Vagina (tissue), 2 donors: ENCODE measurements around the gene DRP2. TPM values are rescaled to one million over a fixed set of nuclear protein-coding genes. Genes with fewer than 3 reads are reported as not detected.

Experiments used
- DNase-seq, 2 donors: peaks; one replicate each; pipeline ENCODE4 v3.0.0-alpha.2; 2017; ENCODE audit errors: extremely low spot score in 2 of 2
- H3K27ac ChIP-seq: fragments of 200-600 bp; sonication (generic); one replicate; pipeline ENCODE4 v1.5.1; 2019
- H3K27me3 ChIP-seq: fragments of 200-600 bp; sonication (generic); one replicate; pipeline ENCODE4 v1.5.1; 2019
- H3K36me3 ChIP-seq, 2 donors: fragments of 200-600 bp; sonication (generic); one replicate each; pipeline ENCODE4 v1.5.1; 2017 to 2019
- H3K4me1 ChIP-seq: fragments of 200-600 bp; sonication (generic); one replicate; pipeline ENCODE4 v1.5.1; 2019
- H3K4me3 ChIP-seq, 2 donors: fragments of 200-600 bp; sonication (generic); 1 replicate in 1 of 2; 2 replicates in 1 of 2; pipeline ENCODE4 v1.5.1; 2016 to 2019
- H3K9me3 ChIP-seq: fragments of 200-600 bp; sonication (generic); one replicate; pipeline ENCODE4 v1.5.1; 2019
- POLR2A ChIP-seq, 2 donors: fragments of 450-650 bp; IDR thresholded peaks; one replicate each; pipeline ENCODE4 v1.6.1; 2017; ENCODE audit warnings: antibody characterized with exemption in 2 of 2, mild to moderate bottlenecking in 2 of 2, moderate library complexity in 2 of 2
- POLR2AphosphoS5 ChIP-seq, 2 donors: sonication (generic); formaldehyde crosslinking; IDR thresholded peaks; one replicate each; pipeline ENCODE4 v1.9.0; 2017; ENCODE audit warnings: antibody characterized with exemption in 2 of 2, mild to moderate bottlenecking in 2 of 2, low read depth in 1 of 2; ENCODE audit not compliant: insufficient read depth in 1 of 2
- intact Hi-C: fragments of 100-400 bp; cut with DNase I; formaldehyde crosslinking; loops from one replicate; pipeline ENCODE4 v1.15.1; 2023
- total RNA-seq: library from RNA; depleted of rRNA; stranded (reverse); fragments of >200 nt; gene quantifications from one replicate; pipeline ENCODE4 v1.2.3, GENCODE V29; 2016
- TF ChIP-seq, protein P1 (sequence below), 3 experiments: fragments of 450-650 bp in 2 of 3; fragments of 200-600 bp in 1 of 3; sonication (generic) in 1 of 3; IDR thresholded peaks; one replicate each; pipeline ENCODE4 v1.5.1; 2017 to 2019; ENCODE audit warnings: antibody characterized with exemption in 3 of 3, mild to moderate bottlenecking in 2 of 3, moderate library complexity in 2 of 3

DRP2 gene
- total RNA-seq, 1 donor from 2014 or later, result 1.5 TPM

DNA sequence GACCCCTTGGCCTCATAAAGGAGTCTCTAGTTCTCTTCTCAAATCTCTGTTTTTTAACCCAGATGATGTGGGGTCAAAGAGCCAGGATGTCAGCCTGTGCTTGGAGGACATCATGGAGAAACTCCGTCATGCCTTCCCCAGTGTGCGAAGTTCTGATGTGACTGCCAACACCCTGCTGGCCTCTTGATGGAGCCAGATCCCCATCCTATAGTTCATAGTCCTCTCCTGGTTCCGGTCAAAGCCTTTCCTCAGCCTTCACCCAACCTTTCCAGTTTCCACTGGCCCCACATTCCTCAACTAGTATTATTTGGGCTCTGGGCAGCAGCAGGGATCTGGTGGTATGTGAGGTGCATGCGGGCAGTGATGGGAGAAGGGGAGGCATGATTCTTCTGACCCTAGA, 40.8 kb downstream of the DRP2 start:
- H3K4me3 ChIP-seq, result no peak overlapping the region
- no peaks in the 10 kb centered on the region for H3K9me3 ChIP-seq
- H3K27me3 ChIP-seq, result no peaks in the 10 kb centered on the region
- TF ChIP-seq POLR2A (IDR thresholded peaks at IDR 0.05) (no peak), POLR2AphosphoS5 (IDR thresholded peaks at IDR 0.05; ENCODE audit: insufficient read depth in 1 of 2, low read depth in 1 of 2) (no peak)
- TF ChIP-seq, protein P1, sequence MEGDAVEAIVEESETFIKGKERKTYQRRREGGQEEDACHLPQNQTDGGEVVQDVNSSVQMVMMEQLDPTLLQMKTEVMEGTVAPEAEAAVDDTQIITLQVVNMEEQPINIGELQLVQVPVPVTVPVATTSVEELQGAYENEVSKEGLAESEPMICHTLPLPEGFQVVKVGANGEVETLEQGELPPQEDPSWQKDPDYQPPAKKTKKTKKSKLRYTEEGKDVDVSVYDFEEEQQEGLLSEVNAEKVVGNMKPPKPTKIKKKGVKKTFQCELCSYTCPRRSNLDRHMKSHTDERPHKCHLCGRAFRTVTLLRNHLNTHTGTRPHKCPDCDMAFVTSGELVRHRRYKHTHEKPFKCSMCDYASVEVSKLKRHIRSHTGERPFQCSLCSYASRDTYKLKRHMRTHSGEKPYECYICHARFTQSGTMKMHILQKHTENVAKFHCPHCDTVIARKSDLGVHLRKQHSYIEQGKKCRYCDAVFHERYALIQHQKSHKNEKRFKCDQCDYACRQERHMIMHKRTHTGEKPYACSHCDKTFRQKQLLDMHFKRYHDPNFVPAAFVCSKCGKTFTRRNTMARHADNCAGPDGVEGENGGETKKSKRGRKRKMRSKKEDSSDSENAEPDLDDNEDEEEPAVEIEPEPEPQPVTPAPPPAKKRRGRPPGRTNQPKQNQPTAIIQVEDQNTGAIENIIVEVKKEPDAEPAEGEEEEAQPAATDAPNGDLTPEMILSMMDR (IDR thresholded peaks at IDR 0.05), result no peak
- no peaks in the 10 kb centered on the region for H3K4me1 ChIP-seq
- intact Hi-C loops, result no loop called here
- DNase-seq, result no peak
- H3K36me3 ChIP-seq, result no peaks in the 10 kb centered on the region
- H3K27ac ChIP-seq, result no peak overlapping the region

DNA sequence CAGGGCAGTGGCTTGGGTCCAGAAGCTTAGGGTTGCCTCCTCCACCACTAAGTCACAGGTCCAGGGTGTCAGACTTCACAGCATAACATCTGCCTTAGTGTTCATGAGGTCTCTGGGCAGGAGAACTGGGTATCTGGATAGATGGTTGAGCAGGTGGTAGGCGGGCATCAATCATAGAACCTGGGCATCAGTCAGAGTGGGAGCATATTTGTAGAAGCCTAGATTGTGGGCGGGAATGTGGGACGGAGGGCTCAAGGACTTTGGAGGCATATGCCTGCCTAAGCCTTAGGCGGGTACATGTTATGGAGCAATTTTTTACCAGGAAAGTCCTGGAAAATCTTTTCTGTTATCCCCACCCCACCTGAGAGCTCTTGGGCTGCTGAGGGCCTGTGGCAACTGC, 43.0 kb downstream of the DRP2 start:
- Histone ChIP-seq H3K4me1 (no peaks in the 10 kb centered on the region), H3K27ac (no peak overlapping the region), H3K9me3 (no peaks in the 10 kb centered on the region), H3K4me3 (no peak overlapping the region), H3K27me3 (no peaks in the 10 kb centered on the region), H3K36me3 (no peaks in the 10 kb centered on the region)
- intact Hi-C loops, result no loop called here
- TF ChIP-seq POLR2AphosphoS5 (IDR thresholded peaks at IDR 0.05; ENCODE audit: insufficient read depth in 1 of 2, low read depth in 1 of 2), result no peak
- TF ChIP-seq, protein P1 (IDR thresholded peaks at IDR 0.05), result no peak
- no peak for TF ChIP-seq POLR2A (IDR thresholded peaks at IDR 0.05)
- no peak for DNase-seq

- H3K36me3 ChIP-seq, result no peaks in the 10 kb centered on the region
- no peak overlapping the region for H3K4me3 ChIP-seq
- H3K27me3 ChIP-seq, result no peaks in the 10 kb centered on the region
- no peaks in the 10 kb centered on the region for H3K4me1 ChIP-seq
- H3K27ac ChIP-seq, result no peak overlapping the region
- TF ChIP-seq, protein P1 (IDR thresholded peaks at IDR 0.05), result no peak
- TF ChIP-seq POLR2A (IDR thresholded peaks at IDR 0.05) (no peak), POLR2AphosphoS5 (IDR thresholded peaks at IDR 0.05; ENCODE audit: insufficient read depth in 1 of 2, low read depth in 1 of 2) (no peak)
- no peaks in the 10 kb centered on the region for H3K9me3 ChIP-seq
- intact Hi-C loops, result no loop called here
- no peak for DNase-seq
Observed at GRCh38 chrX:101263766-101264165, 44.2 kb downstream of the DRP2 start.

DNA sequence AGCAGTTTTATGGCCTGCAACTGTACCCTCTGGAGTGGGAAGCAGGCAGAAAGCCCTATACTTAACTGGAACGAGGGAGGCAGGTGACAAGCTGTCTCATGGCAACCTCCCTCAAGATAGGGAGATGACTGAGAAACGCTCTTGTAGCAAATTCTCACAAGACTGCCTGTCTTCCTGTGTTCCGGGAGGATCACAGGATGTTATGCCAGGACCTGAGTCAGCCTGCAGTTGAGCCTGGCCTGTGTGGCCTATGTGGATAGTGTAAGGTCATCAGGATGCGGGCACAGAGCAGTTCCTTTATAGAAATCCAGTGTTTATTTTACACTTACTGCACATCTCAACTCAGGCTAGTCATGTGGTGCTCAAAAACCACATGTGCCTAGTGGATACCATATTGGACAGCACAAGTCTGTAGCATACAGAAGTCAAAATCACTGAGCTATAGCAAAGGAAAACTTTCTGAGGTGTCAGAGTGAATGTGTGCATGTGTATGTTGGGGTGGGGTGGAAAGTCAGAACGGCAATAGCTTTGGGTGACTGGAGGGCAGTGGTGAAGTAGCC, 46.4 kb downstream of the DRP2 start:
- Histone ChIP-seq H3K4me1 (no peaks in the 10 kb centered on the region), H3K9me3 (no peaks in the 10 kb centered on the region), H3K36me3 (no peaks in the 10 kb centered on the region), H3K27me3 (no peaks in the 10 kb centered on the region), H3K27ac (no peak overlapping the region), H3K4me3 (no peak overlapping the region)
- no peak for TF ChIP-seq POLR2A (IDR thresholded peaks at IDR 0.05)
- TF ChIP-seq POLR2AphosphoS5 (IDR thresholded peaks at IDR 0.05; ENCODE audit: insufficient read depth in 1 of 2, low read depth in 1 of 2), result no peak
- TF ChIP-seq, protein P1 (IDR thresholded peaks at IDR 0.05), result no peak
- intact Hi-C loops, result no loop called here
- DNase-seq, result no peak

GRCh38 chrX:101274198-101274597, 54.6 kb downstream of the DRP2 start:
- Histone ChIP-seq H3K9me3 (no peaks in the 10 kb centered on the region), H3K4me3 (no peak overlapping the region), H3K4me1 (no peaks in the 10 kb centered on the region), H3K27ac (no peak overlapping the region), H3K27me3 (no peaks in the 10 kb centered on the region), H3K36me3 (no peaks in the 10 kb centered on the region)
- DNase-seq, result no peak
- no peak for TF ChIP-seq POLR2AphosphoS5 (IDR thresholded peaks at IDR 0.05; ENCODE audit: insufficient read depth in 1 of 2, low read depth in 1 of 2)
- TF ChIP-seq, protein P1 (IDR thresholded peaks at IDR 0.05), result no peak
- TF ChIP-seq POLR2A (IDR thresholded peaks at IDR 0.05), result no peak
- intact Hi-C loops, result no loop called here
